NCI-H1092 treated with DMSO at 0.1 percent for 48 hours (cell line): ENCODE measurements around the gene PRSS12.
"Not testable (repeated sequence)": the region's sequence is repeated elsewhere in the genome, so short reads cannot be mapped to it uniquely, and the experiment has no call there.

Experiments
- DNase-seq: peaks from one replicate; lab custom pipeline; 2025; lab: John Stamatoyannopoulos, UW

Gene PRSS12

GRCh38 chr4:118276580-118276979 is 76.2 kb downstream of the PRSS12 start:
- no peak for DNase-seq

GRCh38 chr4:118273642-118274041 is 79.2 kb downstream of the PRSS12 start:
- no peak for DNase-seq

- no peak for DNase-seq
Observed at GRCh38 chr4:118271788-118272187, 81.0 kb downstream of the PRSS12 start.

- peak; percentile 45 for DNase-seq
Observed at GRCh38 chr4:118270492-118270891, 82.3 kb downstream of the PRSS12 start.

- no peak for DNase-seq
Observed at GRCh38 chr4:118268780-118269179, 84.0 kb downstream of the PRSS12 start.

- not testable (repeated sequence) for DNase-seq
Observed at GRCh38 chr4:118266145-118266496, 86.7 kb downstream of the PRSS12 start.

- DNase-seq: peak; percentile 33
Observed at GRCh38 chr4:118265312-118266144, 87.3 kb downstream of the PRSS12 start.

- DNase-seq: no peak
Observed at GRCh38 chr4:118264096-118264495, 88.7 kb downstream of the PRSS12 start.

GRCh38 chr4:118260309-118260708 is 92.5 kb downstream of the PRSS12 start:
- DNase-seq: no peak

- no peak for DNase-seq
Observed at GRCh38 chr4:118259111-118259510, 93.7 kb downstream of the PRSS12 start.

GRCh38 chr4:118254368-118254767 is 98.4 kb downstream of the PRSS12 start:
- DNase-seq: no peak

- no peak for DNase-seq
Observed at GRCh38 chr4:118249890-118250289, 102.9 kb downstream of the PRSS12 start.

- DNase-seq: no peak
Observed at GRCh38 chr4:118237531-118237930, 115.3 kb downstream of the PRSS12 start.

GRCh38 chr4:118235566-118236120 is 117.2 kb downstream of the PRSS12 start:
- DNase-seq: no peak
